Fibroblast of skin of right quadriceps (primary cell): ENCODE measurements around the gene CLIC1.
A peak's percentile ranks its signal among the peaks of the same experiment; 100 is the strongest.

Source experiments
- DNase-seq: peaks from one replicate; pipeline ENCODE4 v3.0.0-alpha.2; 2013

The CLIC1 gene

DNA sequence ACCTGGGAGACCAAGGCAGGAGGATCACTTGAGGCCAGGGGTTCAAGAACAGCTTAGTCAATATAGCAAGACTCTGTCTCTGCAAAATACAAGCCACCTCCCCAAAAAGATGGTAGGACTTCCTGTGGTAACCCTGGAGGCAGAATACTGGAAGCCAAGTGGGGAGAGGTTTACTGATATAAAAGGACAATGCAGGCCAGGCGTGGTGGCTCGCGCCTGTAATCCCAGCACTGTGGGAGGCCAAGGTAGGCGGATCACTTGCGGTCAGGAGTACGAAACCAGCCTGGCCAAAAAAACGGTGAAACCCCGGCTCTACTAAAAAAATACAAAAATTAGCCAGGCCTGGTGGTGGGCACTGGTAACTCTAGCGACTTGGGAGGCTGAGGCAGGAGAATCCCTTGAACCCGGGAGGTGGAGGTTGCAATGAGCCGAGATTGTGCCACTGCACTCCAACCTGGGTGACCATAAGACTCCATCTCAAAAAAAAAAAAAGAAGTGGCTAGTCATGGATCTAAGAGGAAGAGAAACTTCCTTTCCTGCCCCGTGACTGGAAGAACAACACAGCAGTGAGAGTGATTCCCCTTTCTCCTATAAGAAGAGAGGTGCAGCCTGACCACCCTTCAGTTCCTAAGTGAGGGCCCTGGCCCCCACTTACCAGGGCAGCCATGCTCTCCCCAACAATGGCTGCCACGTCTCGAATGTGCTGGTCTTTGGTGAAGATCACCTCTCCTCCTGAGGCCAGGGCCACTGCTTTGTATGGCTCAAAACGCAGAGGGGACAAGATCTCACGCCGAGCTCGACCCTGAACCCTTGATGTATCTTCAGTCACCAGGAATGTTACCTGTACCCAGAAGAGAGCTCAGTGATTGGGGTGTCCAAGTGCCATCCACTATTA lies 32.3 kb upstream of the CLIC1 start:
- no peak for DNase-seq

DNA sequence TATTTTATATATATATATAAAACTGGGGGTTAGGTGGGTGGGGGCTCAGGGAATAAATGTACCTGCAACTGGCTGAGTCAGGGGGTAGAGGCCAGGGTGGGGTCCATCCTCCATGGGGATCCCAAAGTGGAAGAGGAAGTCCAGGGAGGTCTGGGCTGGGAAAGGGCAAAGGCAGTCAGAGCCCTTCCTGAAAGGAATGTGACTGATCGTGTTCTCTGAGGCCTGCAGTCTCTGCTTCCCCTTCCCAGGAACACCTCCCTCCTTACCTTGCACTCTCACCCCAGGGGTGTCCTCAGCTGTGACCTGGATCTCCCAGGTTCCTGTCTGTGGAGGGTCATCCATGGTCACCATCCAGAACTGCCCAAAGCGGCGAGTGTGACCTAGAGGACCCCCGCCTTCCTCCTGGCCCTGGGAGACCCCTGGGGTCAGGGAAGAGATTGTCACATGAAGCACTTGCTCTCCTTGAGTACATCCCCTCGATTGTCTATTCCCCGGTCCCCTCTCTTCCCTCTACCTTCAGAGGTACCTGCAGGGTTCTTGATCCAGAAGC lies 30.8 kb upstream of the CLIC1 start:
- DNase-seq, result no peak

DNA sequence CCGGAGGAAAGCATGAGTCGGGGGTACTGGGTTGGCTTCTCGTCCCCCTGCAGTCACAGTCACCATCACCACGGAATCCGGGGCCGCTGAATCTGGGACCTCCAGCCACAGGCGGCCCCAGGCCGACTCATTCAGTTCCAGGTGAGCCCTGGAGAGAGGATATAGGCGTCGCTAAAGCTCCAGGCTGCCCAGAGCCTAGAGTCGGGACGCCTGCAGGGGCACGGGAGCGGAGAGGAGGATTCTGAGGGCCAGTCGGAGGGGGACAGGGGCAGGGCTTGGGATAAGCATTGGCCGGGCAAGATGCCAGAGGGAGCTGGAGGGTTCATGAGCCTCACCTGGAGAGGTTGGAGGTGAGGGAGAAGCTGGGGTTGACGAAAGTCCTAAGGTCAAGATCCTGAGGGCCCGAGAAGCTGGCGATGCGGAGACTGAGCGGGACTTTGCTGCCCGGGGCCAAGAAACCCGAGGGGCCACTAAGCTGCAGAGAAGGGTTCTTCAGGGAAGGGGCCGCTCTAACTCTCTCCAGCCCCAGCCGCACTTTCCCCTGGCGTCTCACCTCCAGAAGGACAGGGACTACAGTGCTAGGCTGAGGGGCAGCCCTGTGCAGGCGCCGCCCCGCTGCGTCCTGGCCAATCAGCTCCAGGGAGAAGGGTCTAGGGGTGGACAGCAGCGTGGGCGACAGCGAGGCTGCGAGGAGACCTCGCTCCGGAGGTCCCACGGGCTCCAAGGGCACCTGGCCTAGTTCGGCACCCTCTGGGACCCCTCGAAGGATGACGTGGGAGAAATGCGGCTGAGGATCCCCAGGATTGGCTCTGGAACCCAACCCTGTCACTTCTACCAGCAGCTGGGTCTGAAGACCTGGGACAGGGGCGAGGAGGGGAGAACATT lies 29.8 kb upstream of the CLIC1 start:
- DNase-seq, result no peak

DNA sequence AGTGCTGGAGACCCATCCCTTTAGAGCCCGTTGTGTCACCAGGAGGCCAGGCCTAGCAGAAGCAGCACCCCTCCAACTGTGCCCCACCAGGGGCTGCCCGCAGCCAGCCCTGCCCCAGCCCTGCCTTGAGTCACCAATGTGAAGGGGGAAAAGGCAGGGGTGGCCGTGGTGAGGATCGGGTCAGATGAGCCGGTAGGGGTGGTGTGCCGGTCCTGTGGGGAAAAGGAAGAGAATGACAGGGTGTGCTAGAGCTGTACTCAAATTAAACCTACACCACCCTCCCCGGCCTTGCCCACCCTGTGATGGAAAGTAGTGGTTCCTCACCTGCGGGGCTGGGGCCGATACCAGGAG lies 29.2 kb upstream of the CLIC1 start:
- no peak for DNase-seq

DNA sequence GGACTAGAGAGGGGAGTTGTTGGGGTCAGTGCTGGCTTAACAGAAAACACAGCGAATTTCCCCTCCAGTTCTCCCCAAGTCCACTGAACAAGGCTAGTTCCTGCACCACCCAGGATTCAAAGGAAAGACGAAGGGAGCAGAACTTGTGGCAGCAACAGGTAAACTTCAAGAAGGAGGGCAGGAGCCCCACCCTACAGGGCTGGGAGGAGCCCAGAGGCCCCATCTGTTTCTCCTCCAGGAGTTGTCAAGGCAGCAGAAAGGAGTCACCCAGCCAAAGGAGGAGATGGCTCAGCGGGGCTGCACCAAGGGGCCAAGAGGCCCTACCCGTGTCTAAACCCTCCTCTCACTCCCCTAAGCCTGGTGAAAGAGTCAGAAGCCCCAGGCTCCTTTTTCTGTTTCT lies 27.9 kb upstream of the CLIC1 start:
- DNase-seq, result no peak

DNA sequence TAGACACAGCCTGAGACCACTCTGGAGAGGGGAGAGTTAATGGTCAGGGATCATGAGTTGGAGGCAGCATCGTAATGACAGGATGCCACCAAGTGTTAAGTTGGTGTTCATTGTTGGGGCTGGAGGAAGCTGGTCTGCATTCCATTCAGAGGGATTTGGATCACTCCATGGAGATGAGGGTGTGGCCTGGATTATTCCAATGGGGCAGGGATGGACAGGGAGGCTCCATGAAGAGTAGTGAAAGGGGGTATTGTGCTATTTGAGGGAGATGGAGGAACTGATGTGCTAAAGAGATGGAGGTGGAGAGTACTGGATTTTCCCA lies 27.2 kb upstream of the CLIC1 start:
- DNase-seq, result peak; percentile 75

DNA sequence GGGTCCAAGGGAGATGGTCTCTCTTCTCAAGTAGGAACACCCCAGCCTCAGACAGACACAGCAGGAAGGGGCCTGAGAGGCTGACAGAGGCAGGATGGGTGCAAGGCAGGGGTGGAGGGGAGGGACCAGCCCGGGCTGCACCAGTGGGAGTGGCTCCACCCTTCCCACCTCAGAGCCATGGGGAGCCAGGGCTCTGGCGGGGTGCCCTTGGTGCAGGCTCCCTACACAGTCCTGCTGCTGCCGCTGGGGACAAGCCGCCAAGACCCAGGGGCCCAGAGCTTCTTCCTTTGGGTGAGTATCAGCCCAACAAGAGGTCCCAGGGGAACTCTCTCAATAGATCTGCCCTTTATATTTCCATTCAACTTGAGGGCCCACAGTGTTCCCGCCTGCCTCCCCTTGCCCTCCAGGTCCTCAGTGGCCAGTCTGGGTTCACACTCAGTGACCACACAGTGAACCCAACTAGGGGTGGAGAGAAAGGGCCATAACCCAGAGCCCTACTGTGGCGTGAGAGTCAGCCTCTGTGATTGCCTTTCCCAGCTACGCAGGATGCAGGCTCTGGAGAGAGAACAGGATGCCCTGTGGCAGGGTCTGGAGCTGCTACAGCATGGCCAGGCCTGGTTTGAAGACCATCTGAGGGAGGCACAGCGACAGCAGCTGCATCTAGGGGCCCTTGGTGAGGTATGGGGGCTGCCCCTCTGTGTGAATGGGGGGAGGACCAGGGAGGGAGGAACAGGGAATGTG lies 26.7 kb upstream of the CLIC1 start:
- DNase-seq, result no peak

DNA sequence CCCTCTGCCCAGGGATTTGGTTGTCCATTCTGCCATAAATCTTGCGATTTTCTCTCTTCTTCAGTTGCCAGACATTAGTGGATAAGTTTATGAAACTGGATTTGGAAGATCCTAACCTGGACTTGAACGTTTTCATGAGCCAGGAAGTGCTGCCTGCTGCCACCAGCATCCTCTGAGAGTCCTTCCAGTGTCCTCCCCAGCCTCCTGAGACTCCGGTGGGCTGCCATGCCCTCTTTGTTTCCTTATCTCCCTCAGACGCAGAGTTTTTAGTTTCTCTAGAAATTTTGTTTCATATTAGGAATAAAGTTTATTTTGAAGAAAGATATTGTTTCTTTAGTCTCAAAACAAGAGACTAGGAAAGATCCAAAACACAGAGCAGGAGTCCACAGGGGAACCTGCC lies 26.0 kb upstream of the CLIC1 start, which contains the start of gene SAPCD1:
SAPCD1 (plus strand) TSS at position 301 of the 400 bp plus-strand sequence. CDS start 399 bp downstream, outside the sequence.
- DNase-seq, result no peak

DNA sequence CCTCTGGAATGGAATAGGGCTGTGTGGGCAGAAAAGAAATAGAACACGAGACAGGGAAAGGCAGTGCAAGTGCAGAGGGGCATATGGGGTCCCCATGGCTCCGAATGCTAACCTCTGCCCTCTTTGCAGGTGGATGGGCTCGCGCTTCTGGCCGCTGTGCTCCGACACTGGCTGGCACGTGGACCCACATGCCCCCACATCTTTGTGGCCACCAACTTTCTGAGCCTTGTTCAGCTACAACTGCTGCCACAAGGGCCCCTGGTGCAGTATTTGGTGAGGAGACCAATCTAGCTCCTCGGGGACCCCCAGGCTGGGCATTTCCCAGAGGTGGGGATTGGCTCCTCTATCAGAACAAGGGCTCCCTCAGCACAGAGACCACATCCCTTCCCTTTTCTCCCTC lies 25.0 kb upstream of the CLIC1 start:
- DNase-seq, result no peak

DNA sequence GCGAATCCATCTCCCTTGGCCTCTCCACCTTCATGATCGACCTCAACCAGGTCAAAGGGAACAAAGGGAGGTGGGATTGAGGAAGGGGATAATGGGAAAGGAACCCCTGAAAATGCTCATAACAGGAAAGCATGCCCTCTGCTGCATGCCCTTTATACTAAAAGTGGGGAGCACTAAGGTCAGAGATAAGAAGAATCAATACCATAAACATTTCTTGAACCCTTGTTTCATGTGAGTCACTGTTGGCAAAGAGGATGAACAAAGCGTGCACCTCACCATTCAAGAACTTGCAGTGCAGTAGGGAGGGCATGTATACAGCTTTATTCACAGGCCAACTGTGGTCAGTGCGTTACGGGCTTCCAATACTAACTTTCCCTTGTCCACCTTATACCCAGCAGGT lies 24.5 kb upstream of the CLIC1 start:
- no peak for DNase-seq

DNA sequence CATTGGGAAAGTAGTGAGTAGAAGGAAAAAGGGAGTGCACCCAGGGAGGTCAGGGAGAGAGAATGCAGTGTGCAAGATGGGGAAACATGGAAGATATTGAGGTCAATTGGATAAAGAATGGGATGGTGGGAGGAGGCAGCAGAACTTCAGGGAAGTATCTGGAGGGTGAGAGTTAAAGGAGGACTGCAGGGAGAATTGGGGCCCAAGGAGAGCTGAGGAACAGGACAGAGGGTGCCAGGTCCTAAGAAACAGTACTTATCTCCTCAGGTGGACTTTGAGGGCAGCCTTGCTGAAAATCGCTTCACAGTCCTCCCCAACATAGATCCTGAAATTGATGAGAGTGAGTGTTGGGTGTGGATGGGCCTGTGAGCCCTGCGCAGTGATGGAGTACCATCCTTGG lies 22.0 kb upstream of the CLIC1 start:
- no peak for DNase-seq

DNA sequence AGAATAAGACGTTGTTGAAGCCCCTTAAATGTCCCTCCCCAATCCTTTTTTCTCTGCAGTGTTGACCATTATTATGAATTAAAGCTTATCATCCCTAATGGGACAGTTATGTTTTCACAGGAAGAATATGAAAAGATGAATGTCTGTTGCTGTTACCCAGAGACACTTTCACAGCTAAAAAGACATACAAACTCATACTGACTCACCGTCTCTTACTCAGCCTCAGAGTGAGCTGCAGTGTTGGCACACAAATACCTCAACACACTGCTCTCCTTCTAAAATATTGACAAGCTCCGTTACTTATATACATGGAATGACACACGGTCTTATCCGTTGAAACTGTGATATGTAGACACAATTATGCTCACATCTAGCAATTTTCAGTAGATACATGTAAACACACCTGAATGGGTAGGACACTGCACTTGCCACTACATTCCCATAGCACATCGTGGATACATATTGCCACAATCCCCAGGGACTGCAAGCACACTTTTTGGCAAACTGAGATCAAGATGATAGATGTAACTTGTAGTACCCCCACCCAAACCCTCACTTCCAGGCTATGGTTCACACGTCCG lies 16.5 kb upstream of the CLIC1 start:
- peak; percentile 77 for DNase-seq

DNA sequence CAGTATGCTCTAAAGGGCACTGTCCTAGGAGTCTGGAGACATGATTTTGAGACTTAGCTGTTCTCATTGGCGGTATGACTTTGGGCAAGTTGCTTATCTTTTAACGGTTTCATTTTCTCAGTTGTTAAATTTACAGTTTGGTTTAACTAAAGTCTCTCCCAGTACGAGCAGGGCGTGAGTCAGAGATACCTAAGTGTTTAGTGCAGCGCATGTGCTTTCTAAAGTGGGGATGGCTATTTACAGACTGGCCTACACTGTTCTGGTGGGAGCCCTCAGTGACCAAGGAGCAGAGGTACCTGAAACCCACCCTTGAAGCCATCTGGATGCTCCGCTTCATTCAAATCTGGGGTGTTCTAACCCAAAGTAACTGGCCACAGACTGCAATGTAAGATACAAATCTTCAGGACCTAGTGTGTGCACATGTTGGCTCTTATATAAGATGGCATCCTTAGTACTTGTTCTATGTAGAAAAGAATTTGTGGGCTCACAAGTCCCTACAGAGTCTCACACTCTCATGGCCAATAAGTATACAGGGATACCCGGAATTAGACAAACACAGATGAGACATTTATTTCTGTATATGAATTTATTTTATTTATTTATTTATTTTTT lies 14.2 kb upstream of the CLIC1 start:
- no peak for DNase-seq

DNA sequence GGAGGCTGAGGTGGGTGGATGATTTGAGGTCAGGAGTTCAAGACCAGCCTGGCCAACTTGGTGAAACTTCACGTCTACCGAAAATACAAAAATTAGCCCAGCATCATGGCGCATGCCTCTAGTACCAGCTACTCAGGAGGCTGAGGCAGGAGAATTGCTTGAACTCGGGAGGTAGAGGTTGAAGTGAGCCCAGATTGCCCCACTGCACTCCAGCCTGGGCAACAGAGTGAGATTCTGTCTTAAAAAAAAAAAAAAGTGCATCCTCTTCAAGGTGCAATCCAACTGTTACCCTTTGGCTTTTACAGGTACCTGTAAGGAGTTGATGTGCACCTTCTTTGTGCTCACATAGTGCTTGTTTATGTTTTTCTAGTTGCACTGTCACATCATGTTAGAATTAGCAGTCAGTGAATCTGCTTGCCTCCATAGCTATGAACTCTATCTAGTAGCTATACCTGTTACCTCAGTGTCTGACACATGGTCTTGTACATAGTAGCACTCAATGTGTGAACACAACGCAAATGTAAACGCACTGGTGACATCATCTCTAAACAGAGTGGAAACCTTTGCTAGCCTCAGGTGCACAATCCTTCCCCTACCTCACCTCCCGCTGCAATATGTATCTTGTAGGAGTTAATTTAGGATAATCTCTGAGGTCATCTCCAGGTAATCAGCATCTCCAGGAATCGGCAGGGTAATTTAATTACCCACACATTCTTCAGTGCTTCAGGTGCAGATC lies 13.1 kb upstream of the CLIC1 start:
- no peak for DNase-seq

DNA sequence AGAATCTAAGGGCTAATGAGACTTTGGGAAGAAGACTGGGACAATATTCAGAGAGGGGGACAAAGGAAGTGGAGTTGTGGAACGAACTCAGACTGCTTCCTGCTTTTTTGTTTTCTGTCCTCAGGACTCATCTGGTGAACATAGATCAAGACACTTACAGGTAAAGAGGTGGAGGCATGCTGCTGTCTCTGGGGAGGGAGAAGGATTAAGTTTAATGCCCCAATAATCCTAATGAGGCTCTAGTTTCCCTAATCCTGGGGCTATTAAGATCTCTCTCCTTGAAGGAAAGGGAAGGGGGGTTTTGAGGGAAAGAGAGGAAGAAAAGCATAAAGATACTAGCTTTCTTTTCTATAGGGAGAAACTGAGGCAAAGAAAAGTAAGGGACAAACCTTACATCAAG lies 8.1 kb upstream of the CLIC1 start:
- DNase-seq, result no peak

DNA sequence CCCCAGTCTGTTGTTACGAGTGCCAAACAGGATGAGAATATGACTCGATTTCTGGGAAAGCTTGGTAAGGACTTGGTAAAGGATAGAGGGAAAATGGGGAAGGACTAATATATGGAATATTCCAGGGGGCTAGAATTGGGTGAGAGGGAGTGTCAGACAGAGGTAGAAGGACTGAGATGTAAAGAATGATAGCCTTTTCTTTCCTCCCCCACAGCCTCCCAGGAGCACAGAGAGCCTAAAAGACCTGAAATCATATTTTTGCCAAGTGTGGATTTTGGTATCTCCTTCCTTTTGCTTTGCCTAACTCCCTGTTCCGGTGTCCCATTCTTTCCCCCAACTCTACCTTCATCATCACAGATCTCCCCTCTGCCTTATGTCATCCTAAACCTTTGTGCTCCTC lies 6.6 kb upstream of the CLIC1 start:
- no peak for DNase-seq

DNA sequence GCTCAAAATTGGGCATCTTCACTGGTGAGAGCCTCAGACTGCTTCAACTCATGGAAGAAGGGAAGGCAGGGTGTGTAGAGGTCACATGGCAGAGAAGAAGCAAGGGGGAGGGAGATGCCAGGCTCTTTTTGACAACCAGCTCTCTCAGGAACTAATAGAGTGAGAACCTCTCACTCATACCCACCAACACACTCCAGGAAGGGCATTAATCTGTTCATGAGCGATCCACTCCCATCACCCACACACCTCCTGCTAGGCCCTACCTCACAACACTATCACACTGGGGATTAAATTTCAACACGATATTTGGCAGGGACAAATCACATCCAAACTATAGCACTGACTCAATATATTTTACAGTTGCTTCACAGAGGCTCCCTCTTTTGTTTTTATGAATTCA lies 5.5 kb upstream of the CLIC1 start:
- DNase-seq, result no peak

DNA sequence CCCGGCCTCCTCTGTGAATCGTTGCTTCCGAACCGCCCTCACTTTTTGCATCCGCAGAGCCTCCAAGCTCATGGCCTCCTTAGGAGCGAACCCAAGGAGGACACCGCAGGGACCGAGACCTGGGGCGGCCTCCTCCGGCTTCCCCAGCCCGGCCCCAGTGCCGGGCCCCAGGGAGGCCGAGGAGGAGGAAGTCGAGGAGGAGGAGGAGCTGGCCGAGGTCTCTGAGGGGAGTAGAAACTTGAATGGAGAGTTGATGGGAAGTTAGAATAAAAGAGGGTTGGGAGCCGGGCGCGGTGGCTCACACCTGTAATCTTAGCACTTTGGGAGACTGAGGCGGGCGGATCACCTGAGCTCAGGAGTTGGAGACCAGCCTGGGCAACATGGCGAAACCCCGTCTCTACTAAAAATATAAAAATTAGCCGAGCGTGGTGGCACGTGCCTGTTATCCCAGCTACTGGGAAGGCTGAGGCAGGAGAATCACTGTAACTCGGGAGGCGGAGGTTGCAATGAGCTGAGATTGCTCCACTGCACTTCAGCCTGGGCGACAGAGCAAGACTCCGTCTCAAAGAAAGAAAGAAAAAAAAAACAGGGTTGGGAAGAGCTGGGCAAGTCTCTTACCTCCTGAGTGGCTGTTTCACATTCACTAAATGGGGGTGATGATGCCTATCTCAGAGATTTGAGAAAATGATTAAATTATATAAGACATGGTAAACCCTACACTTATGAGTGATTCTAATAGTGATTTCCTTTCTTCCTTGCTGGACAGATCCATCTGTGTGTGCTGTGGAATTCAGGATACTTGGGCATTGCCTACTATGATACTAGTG lies 4.3 kb upstream of the CLIC1 start:
- no peak for DNase-seq

DNA sequence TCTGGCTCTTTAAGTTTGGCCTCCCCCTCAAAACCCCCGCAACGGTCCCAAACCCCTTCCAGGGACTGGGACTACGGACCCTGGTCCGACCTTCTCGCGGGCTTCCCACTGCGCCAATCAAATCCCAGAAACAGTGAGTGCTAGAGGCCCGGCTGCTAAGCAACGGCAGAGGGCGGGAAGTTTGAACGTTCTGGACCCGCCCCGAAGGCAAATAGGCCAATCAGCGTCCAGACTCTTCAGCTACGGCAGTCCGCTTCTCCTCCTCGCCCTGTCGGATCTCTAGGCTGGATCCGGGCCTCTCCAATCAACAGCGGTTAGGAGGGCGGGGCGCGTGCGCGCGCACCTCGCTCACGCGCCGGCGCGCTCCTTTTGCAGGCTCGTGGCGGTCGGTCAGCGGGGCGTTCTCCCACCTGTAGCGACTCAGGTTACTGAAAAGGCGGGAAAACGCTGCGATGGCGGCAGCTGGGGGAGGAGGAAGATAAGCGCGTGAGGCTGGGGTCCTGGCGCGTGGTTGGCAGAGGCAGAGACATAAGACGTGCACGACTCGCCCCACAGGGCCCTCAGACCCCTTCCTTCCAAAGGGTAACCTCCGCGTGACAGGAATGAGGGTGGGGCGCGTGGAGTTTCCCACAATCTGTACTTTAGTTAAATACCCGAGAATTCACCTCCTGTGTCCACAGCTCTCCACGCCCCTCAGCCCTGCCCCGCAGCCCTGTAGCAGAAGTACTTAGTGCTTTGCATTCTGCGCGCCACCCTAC lies 3.5 kb upstream of the CLIC1 start, which contains the start of gene MSH5:
MSH5 (plus strand) TSS at position 367 of the 758 bp plus-strand sequence. CDS start 462 bp downstream, outside the sequence.
- DNase-seq, result peak; percentile 99
